NCI-H345 (cell line): ENCODE data around the gene NAV2.
A peak's percentile ranks its signal among the peaks of the same experiment; 100 is the strongest.

Experiments
- DNase-seq: peaks from one replicate; lab custom pipeline; 2025; lab: John Stamatoyannopoulos, UW

The NAV2 gene

DNA sequence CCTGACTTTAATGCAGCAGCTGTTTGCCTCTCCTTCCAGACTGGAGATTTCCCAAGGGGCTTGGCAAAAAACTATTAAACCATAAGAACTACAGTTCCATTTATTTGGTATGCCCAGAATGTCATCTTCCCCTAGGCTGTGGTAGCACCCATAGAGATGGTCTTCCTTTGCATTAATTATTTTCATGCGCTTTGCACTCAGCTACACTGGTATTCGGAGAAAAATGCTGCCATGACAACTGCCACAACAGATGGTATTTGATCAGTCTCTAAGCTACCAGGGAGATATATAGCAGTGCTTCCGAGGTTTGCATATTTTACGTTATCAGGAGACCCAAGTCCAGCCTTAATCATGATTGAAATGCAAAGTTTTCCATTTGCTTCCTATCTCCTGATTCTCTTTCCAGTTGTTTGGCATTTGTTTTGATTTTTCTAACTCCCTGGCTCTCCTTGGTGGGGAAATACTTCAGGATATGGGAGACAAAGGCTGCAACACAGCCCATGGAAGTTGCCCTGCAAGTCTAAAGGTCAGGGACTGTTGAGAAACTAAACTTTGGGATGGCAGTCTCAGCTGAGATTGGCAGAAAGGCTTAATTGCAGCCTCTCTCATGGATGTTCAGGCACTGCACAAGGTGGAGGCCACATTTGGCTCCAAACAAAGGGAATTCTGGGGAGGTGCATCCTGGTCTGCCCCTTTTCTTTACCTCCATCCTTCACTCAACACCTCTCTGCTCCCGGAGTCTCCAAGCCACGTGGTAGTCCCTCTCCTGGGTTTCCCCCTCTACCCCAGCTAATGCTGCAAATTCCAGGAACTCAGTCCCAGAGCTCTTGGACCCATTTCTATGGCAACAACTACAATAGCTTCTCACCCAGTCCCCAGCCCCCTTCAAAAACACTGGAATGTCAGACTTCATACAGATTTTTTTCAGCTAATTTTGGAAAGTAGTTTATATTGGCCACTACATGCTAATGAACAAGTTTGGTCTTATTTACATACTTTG lies 151.8 kb downstream of the NAV2 start:
- no peak for DNase-seq

DNA sequence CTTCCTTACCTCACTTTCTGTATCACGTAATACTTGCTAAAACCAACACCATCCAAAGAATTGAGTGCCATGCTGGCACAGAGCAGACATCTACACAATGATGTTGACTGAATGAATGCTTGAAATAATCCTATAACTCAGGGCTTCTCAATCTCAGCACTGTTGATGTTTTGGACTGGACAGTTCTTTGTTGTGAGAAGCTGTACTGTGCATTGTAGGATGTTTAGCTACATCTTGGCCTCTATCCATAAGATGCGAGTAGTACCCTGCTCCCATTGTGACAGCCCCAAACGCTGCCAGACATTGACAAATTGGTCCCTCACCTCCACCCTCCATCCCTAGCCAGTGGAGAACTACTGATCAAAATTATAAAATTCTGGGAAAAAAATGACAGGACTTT lies 153.4 kb downstream of the NAV2 start:
- DNase-seq, result no peak

DNA sequence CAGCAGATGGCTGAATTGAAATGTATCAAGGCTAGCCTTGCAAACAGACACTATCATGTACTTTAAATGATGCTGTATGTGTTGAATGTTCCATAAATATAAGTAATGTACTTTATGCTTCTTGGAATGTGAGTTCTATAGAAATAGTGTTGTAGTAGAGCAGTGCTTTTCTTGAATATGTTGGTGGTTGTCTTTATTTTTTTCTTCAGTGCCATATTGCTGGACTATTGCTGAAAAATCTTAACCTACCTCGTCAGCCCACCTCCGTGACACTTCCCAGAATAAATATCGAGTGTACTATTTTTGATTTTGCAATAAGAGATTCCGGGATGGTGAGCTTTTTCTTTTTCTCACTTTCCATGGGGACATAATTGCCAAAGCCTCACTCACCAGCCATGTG lies 153.9 kb downstream of the NAV2 start:
- DNase-seq, result no peak

DNA sequence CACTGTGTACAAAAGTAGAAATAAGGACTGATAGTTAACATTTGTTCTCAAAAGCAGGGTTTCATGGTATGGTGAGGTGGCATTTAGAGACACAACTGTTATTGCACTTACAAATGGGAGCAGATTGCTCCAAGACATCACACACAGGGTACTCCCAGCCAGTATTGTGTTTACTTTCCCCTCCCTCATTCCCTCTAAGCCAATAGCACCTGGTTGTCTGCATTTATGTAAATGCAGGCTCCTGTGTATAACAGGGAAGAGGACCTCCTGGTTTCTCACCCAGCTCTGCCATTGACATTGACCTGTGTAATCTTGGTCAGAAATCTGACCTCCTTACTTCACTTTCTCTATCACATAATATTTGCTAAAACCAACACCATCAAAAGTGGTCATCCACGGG lies 154.4 kb downstream of the NAV2 start:
- peak; percentile 39 for DNase-seq

DNA sequence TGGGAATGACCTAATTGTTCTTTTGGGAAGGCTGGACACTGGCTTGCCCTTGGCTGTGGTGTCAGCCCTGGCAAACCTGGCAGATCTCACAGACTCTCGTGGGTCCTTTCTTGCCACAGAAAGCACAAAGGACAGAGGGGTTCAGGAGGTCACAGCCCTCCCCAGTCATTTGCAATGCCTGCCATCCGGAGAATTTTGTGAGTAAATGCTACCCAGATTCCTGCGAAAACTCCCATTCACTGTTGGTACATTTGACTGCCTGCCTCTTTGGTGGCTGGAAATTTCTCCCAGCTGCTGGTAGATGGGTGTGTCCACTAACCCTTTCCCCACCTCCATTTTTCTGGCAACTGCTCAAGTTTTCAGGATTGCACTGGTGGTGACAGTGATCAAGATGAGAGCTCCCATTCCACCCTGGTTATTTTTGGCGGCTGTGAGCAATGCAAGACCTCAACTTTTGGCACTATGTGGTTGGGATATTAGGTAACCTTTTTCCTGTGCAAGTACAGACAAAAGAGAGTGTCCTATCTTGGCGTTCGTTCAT lies 155.7 kb downstream of the NAV2 start:
- peak; percentile 89 for DNase-seq

DNA sequence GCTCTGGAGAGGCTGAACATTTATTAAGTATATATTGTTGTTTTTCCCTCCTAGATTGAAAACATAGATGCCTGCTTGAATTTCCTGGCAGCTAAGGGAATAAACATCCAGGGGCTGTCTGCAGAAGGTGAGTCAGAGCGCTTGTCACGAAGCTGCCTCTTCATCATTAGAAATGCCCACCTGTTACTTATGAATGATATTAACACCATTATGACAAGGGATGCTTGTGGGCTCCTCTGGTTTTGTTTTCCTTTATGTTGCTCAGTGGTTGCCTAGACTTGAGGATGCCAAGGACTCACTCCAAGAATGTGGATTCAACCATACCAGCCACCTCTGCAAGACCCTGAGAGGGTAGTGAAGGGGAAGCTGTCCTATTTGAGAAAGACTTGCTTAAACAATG lies 156.2 kb downstream of the NAV2 start:
- DNase-seq, result no peak

DNA sequence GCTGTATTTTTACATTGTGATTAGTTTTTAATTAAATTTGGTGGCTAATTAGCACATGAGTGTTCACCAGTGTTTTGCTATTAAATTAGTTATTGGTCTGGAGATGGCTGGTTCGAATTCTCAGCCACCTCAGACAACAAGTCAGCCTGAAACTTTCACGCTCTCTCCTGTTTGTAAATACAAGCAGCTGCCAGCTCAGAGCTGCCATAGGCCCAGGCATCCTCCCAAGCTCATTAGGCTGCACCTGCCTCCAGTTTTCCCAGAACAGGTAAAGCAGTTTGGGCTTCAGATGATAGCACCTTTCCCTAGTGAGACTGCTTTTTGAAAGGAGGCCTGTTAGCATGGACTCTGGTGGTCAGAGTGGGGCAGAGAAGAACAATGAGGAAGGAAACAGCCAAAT lies 156.8 kb downstream of the NAV2 start:
- peak; percentile 72 for DNase-seq

DNA sequence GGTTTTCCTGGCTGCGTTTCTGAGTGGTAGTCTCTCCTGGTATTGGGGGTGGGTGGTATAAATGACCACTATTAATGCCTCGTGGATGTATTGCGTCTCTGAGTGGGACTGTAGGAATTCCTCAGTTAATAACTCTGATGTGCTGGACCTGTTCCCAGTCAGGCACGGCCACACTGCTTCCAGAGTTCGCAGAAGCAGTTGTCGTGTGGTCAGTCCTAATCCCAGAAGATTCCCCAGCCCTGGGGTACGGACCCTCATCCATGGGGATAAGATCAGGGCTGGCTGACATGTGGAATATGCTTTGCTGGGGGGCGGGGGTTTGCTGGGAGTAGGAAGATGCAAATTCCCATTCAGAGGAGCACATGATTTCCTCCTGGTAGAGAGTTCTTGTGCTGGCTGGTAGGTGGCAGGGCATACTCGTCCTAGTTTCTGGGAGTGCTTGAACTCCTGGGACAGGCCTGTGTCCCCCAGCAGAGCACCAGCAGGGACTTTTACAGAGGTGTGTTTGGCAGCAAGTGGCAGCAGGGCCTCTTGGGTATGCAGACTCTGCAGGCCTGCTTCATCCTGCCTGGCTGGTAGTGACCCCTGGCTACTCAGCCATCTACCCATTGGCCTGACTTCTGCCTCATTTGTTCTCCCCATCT lies 157.4 kb downstream of the NAV2 start:
- DNase-seq, result peak; percentile 48

DNA sequence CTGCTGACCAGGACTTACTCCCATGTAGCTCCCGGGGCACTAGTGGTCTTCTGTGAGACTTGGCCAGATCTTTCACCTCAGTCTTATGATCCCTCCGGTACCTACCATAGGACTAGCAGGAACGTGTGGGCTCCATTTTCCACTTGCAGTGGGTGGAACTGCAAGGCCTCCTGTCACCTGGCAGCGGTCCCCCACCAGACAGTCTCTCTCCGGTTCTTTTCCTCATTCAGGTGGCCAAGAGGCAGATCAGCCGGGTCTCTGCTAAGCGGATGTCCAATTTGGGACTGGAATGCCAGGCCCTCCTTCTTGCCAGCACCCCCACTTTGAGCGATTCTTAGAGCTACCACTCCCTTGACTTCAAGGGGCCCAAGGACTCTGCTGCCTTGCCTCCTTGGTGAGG lies 158.9 kb downstream of the NAV2 start:
- DNase-seq, result no peak

DNA sequence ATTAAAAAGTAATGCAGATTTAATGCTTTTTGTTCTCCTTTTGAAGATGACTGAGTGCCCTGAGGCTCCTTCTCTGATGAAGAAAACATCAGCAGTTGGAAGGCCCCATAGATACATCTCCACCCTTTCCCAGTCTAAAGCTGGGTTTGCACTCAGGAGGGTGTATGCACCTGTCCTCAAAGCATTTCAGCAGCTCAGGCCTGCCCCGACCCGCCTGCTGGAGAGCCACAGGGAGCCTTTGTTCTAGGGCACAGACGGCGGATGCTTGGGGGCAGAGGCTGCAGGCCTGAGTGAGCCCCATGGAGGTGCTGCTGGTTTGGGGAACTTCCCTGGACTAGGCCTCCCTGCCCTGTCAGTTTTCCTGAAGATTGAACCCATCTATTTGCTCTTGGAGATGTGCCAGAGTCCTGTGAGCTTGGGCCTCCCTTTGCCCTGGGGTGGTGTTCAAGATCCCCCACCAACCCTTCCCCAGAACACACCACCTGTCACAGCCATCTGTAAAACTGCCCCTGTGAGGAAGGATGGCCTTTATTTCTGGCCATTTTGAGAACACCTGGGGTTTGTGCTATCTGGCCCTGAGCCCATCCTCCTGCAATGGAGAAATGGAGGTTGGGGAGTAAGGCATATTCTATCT lies 160.0 kb downstream of the NAV2 start:
- peak; percentile 90 for DNase-seq

DNA sequence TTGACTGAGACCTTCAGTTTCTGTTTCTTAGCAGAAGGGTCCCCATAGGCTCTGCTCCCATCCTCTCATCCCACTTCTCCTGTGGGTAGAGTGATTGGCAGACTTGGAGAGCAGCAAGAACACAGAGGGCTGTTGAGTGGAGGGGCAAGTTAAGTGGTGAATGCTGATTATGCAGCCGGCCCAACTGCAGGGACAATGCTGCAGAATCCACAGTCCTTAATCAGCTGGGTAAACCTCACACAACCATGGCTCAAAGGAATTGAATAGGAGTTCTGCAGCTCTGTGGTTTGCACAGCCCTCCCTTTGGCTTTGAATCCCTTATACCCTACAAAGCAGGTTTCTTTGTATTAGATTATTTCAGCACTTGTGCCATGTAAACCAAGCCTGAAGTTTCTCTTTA lies 161.1 kb downstream of the NAV2 start:
- DNase-seq, result peak; percentile 97

DNA sequence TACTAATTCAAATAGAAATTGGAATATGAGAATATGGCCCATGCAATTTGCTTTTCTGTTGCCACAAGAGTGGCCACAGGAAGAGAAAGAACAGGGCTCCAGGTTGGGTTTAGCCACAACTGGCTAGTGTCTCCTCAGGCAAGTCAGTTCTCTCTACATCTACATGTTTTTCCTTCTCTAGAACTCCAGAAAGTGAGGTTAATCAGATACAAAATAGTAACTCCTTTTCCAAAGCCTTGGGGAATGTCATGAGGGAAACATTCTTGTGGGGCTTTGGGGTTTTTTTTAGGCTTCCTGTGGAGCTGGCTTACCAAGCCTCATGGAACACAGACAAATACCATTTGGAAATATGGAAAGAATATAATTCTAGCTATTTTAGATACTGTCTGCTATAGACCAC lies 161.6 kb downstream of the NAV2 start:
- no peak for DNase-seq

DNA sequence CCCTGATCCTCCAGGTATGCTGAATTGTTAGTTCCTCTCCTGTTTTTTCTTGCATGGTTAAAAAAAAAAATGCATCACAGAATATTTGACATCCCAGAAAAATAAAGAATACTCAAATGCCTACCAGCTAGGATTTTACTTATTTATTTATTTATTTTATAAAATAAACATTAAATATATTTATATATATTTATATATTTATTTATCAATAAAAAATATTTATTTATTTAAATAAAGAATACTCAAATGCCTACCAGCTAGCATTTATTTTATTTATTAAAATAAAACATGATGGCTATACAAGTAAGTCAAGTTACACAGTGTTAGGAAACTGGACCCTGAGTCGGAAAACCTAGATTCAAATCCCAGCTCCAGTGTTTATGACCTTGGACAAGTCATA lies 164.1 kb downstream of the NAV2 start:
- DNase-seq, result no peak

DNA sequence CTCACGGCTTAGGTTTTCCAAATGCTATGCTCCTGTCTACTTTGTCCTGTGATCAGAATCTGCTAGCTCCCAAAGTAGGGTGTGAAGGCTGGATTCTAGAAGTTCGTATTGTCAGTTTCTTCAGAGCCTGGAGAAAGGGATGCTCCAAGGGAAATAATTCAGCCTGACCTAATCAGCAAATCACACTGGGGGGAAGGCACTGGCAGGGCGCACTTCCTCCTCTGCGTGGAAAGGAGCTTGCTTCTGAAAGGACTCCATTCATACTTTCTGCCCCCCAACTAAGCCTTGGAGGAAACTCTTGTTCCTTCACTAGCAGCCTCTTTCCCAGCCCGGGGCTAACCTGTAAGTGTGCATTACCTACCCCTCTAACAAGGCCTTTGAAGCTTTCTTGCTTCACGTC lies 165.9 kb downstream of the NAV2 start:
- DNase-seq, result no peak

DNA sequence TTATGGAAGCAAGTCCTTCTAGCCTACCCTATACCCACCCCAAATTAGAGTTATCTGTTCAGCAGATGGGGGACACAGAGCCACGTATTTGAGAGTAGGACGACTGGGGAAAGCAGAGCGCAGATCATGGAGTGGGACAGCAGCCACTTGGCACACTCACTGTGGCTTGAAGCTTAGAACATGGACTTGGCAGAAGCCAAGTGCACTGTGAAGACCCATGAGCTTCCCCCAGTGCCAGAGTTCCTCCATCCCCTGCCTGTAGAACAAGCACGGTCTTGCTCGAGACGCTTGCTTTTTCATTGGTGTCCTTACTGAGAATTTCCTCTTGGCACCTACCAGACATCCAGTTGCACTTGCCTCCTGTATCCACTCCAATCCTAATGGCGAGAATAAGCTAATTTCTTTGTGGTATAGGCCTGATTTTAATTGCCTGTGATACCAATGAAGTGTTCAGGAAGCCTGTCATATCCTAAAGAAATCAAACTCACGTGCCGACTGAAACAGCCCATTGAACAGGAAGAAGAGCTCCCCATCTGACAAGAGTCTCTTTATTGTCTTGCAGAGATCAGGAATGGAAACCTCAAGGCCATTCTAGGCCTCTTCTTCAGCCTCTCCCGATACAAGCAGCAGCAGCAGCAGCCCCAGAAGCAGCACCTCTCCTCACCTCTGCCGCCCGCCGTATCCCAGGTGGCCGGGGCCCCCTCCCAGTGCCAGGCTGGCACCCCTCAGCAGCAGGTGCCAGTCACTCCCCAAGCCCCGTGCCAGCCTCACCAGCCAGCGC lies 166.9 kb downstream of the NAV2 start:
- no peak for DNase-seq

DNA sequence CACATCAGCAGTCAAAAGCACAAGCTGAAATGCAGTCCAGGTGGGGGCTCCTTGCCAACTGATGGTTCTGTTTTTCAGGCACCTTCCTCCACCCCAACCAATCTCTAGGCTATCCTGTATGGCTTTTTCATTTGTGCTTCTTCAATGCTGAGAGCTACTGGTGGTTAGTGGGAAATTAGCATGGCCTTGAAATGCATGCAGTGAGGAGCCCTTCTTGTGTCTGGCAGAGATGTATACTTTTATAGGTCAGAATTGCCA lies 167.4 kb downstream of the NAV2 start:
- no peak for DNase-seq

DNA sequence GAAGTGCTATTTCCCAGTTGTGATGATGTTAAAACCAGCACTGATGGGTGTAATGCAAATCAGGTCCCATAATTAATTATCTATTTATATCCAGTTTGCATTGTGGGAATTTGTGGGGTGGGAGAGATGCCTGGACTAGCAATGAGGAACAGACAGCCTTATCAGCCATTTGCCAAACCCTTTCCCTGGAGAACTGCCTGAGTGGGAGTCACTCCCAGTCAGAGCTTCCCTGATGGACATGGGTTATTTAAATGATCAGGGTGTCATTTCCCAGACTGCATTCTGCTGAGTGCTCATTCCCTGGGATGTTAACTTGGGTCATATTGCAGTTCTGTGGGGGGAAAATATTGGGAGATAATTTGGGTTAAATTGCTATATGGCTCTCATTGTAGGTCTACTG lies 168.5 kb downstream of the NAV2 start:
- no peak for DNase-seq

DNA sequence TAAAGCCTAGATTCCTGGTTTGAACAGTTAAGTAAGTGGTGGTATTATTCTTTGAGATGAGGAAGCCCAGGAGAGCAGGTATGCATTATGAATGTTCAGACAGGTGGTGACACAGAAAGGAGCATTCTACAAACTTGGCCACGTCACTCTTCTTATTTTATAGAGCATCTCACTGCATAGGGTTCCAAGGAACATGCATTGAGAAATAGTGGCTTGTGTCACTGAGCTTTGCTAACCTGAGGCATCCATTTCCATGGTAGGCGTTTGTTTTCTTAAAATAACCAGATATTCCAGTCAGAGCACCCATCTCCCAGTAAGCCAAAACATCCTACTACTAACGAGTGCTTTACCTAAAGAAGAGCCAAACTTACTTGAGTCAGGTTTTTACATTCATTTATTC lies 169.7 kb downstream of the NAV2 start:
- no peak for DNase-seq

DNA sequence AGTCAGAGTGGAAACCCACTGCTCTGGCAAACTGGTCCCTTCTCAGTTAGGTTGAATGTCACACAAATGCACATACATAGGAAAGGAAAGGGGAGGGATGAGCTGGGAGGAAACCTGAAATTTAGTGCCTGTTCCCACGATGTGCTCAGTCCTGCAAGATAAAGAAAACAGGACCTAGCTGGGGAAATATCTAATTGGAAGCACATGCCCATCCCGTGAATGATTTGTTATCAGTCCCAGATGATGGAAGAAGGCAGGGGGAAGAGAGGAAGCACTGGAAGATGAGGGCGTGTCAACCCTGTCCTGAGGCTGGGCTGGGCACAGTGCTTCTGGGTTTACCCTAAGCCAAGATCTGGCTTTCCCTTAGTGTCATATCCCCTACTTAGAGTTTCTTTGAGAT lies 173.9 kb downstream of the NAV2 start:
- DNase-seq, result no peak

DNA sequence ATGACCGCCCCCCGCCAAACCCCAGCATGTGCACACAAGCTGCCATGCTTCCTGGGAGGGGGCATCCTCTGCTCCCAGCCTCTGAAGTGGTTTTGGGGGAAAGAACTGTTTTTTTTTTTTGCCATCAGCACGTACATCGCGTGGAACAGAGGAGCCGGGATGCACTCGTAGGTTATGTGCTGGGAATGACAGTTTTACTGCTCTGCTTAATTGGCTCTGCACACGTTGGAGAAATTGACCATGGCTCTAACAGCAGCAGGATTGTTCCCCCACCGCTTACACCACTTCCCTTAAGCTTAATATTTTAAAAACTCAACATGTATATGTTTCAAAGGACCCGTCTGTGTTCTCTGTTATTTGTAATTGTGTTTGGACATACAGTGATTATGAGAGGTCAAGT lies 175.2 kb downstream of the NAV2 start:
- no peak for DNase-seq

DNA sequence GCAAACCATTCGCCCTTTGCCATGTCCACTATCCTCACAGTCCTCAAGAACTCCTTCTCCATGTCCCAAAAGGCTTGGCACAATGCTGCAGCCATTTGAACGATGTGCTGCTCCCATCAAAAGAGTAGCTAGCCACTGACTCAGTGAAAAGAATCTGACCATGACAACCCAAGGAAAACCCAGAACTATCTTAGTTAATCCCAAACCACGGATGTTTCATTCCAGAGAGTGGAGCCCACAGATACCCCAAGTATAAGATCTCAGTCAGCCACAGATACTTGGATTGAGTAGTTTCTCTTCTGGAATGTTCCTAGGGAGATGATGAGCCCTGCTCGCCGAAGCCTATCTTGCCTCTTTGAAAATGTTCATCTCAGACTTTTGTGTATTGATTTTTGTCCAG lies 176.9 kb downstream of the NAV2 start:
- DNase-seq, result no peak

DNA sequence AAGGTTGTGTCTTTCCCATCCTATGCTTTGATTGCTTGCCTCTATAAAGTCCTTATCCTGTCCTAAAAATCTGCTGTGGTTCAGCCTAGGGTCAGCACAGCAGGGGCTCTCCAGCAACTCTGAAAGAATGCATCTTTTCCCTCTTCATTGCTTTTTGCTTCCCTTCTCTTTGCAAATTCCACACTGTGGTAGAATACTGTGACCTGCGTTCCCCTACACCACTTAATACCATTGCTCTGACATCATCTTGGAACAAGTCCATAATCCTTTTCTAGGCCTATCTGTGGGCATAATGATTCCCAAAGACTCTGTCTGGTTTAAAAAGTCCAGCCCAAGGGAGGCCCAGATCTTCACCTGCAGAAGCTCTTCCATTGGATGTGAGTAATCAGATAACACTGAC lies 177.7 kb downstream of the NAV2 start:
- DNase-seq, result no peak
